ENCODE measurements around the gene SCEL. TPM values are rescaled to one million over a fixed set of nuclear protein-coding genes. Genes with fewer than 3 reads are reported as not detected.

Gene SCEL
- total and polyA plus RNA-seq, 12 donors = 0.07 to 7.7 (median 0.31) TPM; not detected in 7

GRCh38 chr13:77523834-77524728, 11.4 kb upstream of the SCEL start:
- no peak overlapping the region for H3K4me3 ChIP-seq
- TF ChIP-seq, protein P1, sequence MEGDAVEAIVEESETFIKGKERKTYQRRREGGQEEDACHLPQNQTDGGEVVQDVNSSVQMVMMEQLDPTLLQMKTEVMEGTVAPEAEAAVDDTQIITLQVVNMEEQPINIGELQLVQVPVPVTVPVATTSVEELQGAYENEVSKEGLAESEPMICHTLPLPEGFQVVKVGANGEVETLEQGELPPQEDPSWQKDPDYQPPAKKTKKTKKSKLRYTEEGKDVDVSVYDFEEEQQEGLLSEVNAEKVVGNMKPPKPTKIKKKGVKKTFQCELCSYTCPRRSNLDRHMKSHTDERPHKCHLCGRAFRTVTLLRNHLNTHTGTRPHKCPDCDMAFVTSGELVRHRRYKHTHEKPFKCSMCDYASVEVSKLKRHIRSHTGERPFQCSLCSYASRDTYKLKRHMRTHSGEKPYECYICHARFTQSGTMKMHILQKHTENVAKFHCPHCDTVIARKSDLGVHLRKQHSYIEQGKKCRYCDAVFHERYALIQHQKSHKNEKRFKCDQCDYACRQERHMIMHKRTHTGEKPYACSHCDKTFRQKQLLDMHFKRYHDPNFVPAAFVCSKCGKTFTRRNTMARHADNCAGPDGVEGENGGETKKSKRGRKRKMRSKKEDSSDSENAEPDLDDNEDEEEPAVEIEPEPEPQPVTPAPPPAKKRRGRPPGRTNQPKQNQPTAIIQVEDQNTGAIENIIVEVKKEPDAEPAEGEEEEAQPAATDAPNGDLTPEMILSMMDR (IDR thresholded peaks at IDR 0.05) = no peak
- no peak for TF ChIP-seq POLR2A (IDR thresholded peaks at IDR 0.05)
- peaks cover 0 to 2% of the 10 kb centered on the region in 2 donors for H3K4me1 ChIP-seq (replicated peaks in 1 of 2)
- no peaks in the 10 kb centered on the region for H3K9me3 ChIP-seq (replicated peaks in 1 of 3)
- H3K36me3 ChIP-seq (replicated peaks in 1 of 2) = no peaks in the 10 kb centered on the region
- intact Hi-C loops (cut with DNase I) = no loop called here
- H3K27ac ChIP-seq = no peak overlapping the region
- H3K27me3 ChIP-seq = no peaks in the 10 kb centered on the region
- no peak for DNase-seq
- WGBS, 4 donors = 78 to 93% (median 88%) methylated on average over 3 of the region's 3 CpGs

DNA sequence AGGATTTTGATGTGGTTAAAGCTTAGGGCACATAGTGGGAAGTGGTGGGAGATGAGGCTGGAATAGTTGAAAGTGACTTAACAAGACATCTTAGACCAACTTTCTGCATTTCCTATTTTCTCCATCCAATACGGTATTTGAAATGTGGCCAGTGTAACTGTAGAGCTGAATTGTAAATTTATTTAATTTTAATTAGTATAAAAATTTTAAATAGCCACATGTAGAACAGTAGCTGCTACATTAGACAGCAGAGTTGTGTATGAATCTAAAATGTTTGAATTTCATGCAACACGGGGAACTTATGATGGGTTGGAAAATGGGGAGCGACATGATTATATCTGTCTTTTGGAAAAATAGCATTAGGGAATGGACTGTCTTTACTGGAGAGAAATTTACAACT, 7.1 kb upstream of the SCEL start:
- Histone ChIP-seq H3K27me3 (no peaks in the 10 kb centered on the region), H3K4me3 (no peak overlapping the region), H3K9me3 (replicated peaks in 1 of 3) (no peaks in the 10 kb centered on the region), H3K36me3 (replicated peaks in 1 of 2) (no peaks in the 10 kb centered on the region), H3K4me1 (replicated peaks in 1 of 2) (peaks cover 4 to 7% of the 10 kb centered on the region in 2 donors), H3K27ac (no peak overlapping the region)
- 75 to 87% (median 81%) methylated on average over 3 of the region's 3 CpGs for WGBS, 4 donors
- TF ChIP-seq, protein P1 (IDR thresholded peaks at IDR 0.05) = no peak
- no peak for TF ChIP-seq POLR2A (IDR thresholded peaks at IDR 0.05)
- intact Hi-C loops (cut with DNase I) = no loop called here
- DNase-seq = no peak

- H3K4me1 ChIP-seq (replicated peaks in 1 of 2) = peaks cover 4 to 7% of the 10 kb centered on the region in 2 donors
- DNase-seq = peak in 6 of 7 donors; percentile 23 to 53 (median 42)
- intact Hi-C loops (cut with DNase I) = no loop called here
- H3K27me3 ChIP-seq = no peaks in the 10 kb centered on the region
- WGBS, 4 donors = 48 to 55% (median 54%) methylated on average over 3 to 4 of the region's 4 CpGs
- no peak overlapping the region for H3K27ac ChIP-seq
- H3K9me3 ChIP-seq (replicated peaks in 1 of 3) = no peaks in the 10 kb centered on the region
- no peak for TF ChIP-seq POLR2A (IDR thresholded peaks at IDR 0.05)
- TF ChIP-seq, protein P1 (IDR thresholded peaks at IDR 0.05) = no peak
- H3K36me3 ChIP-seq (replicated peaks in 1 of 2) = no peaks in the 10 kb centered on the region
- H3K4me3 ChIP-seq = no peak overlapping the region
These were observed 6.5 kb upstream of the SCEL start for GRCh38 chr13:77528834-77529500.

DNA sequence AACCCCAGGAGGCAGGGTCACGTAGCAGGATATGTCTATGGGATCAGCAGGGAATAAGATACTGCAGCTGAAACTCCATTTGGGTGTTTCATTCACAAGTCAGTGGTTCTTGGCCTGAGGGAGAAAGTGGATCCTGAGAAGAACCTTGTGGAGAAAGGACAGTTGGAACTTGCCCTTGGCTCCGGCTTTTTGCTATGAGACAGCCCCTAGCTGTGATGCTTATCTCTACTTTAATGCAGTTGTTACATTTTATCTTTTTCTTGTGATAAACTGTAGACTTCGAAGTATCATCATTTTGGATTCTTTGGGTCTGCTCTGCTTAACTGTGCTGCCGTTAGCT, 6.0 kb upstream of the SCEL start:
- no peak overlapping the region for H3K4me3 ChIP-seq
- TF ChIP-seq, protein P1 (IDR thresholded peaks at IDR 0.05) = no peak
- TF ChIP-seq POLR2A (IDR thresholded peaks at IDR 0.05) = no peak
- no peak for DNase-seq
- no peaks in the 10 kb centered on the region for H3K9me3 ChIP-seq (replicated peaks in 1 of 3)
- intact Hi-C loops (cut with DNase I) = no loop called here
- no peaks in the 10 kb centered on the region for H3K27me3 ChIP-seq
- 51 to 67% (median 54%) methylated on average over 4 of the region's 4 CpGs for WGBS, 4 donors
- H3K27ac ChIP-seq = no peak overlapping the region
- H3K36me3 ChIP-seq (replicated peaks in 1 of 2) = no peaks in the 10 kb centered on the region
- peaks cover 4 to 7% of the 10 kb centered on the region in 2 donors for H3K4me1 ChIP-seq (replicated peaks in 1 of 2)

Data from adrenal gland (tissue), 12 donors.